Endothelial cell of umbilical vein (primary cell): ENCODE results near the gene KIR2DL3. TPM values are rescaled to one million over a fixed set of nuclear protein-coding genes. Genes with fewer than 3 reads are reported as not detected.

Experiments
- BruUV-seq: library from RNA; stranded (reverse); fragments of 400-500 nt; replicated peaks from 2 replicates; lab custom pipeline; 2021; lab: Mats Ljungman, UMichigan
- CTCF ChIA-PET: fragments of 300-600, 350-600 bp; sonication (Branson Sonifier 250); formaldehyde crosslinking; loops from one replicate; lab custom pipeline; 2021; ENCODE audit warnings: antibody characterized with exemption, inconsistent platforms; lab: Charles Lee
- POLR2A ChIA-PET: fragments of 300-600, 350-600 bp; sonication (Branson Sonifier 250); formaldehyde crosslinking; loops from one replicate; lab custom pipeline; 2021; ENCODE audit warnings: antibody characterized with exemption, inconsistent platforms; lab: Charles Lee
- DNase-seq: peaks from one replicate; pipeline ENCODE4 v3.0.0-alpha.2; 2011; ENCODE audit warnings: low read depth, low spot score
- FAIRE-seq: peaks from 2 replicates; lab custom pipeline; 2011; peaks lifted over from hg19 to GRCh38; lab: Jason Lieb, UNC
- H2AFZ ChIP-seq: 2 replicates; pipeline ENCODE4 v1.6.0; 2012; ENCODE audit warnings: low read depth, low read length, control low read depth, inconsistent platforms
- H3K27ac ChIP-seq: 2 replicates; pipeline ENCODE4 v1.5.1; 2011; ENCODE audit warnings: low read depth, mild to moderate bottlenecking, control low read depth, low read length, moderate library complexity; ENCODE audit not compliant: insufficient read depth
- H3K27me3 ChIP-seq, 2 experiments: 2 replicates each; pipeline versions ENCODE4 v1.6.0 to v1.6.1; 2011; ENCODE audit warnings: low read length in 2 of 2, mixed read lengths in 1 of 2; ENCODE audit not compliant: control insufficient read depth in 2 of 2, insufficient read depth in 2 of 2
- H3K36me3 ChIP-seq, 2 experiments: 2 replicates in 1 of 2; 3 replicates in 1 of 2; pipeline ENCODE4 v1.5.1; 2011; ENCODE audit warnings: low read length in 2 of 2, mild to moderate bottlenecking in 1 of 2, moderate library complexity in 1 of 2; ENCODE audit not compliant: control insufficient read depth in 2 of 2, insufficient read depth in 2 of 2; ENCODE audit errors: extremely low read depth in 1 of 2
- H3K4me1 ChIP-seq: 3 replicates; pipeline ENCODE4 v1.5.1; 2011; ENCODE audit warnings: mild to moderate bottlenecking, low read length; ENCODE audit not compliant: control insufficient read depth, insufficient read depth; ENCODE audit errors: extremely low read depth
- H3K4me2 ChIP-seq: 2 replicates; pipeline ENCODE4 v1.6.1; 2011; ENCODE audit warnings: low read length, control low read depth, mixed read lengths; ENCODE audit not compliant: insufficient read depth
- H3K4me3 ChIP-seq, 3 experiments: fragments of 200-600 bp in 1 of 3; sonication (generic), shearing (Covaris generic) in 1 of 3; replicated peaks in 1 of 3; 2 replicates each; pipeline ENCODE4 v1.5.1; 2011 to 2016; ENCODE audit warnings: control low read depth in 3 of 3, low read length in 3 of 3, mild to moderate bottlenecking in 2 of 3, inconsistent platforms in 1 of 3, low read depth in 1 of 3, moderate library complexity in 1 of 3; ENCODE audit not compliant: insufficient read depth in 1 of 3
- H3K79me2 ChIP-seq: 2 replicates; pipeline ENCODE4 v1.6.0; 2012; ENCODE audit warnings: low read length, inconsistent platforms; ENCODE audit not compliant: control insufficient read depth, insufficient read depth
- H3K9ac ChIP-seq: replicated peaks from 2 replicates; pipeline ENCODE3; 2011; ENCODE audit warnings: low read length, control low read depth; ENCODE audit not compliant: insufficient read depth; ENCODE audit errors: extremely low read depth
- H3K9me1 ChIP-seq: replicated peaks from 3 replicates; pipeline ENCODE4 v1.6.0; 2011; ENCODE audit warnings: mild to moderate bottlenecking, low read length; ENCODE audit not compliant: control insufficient read depth, insufficient read depth; ENCODE audit errors: extremely low read depth
- H3K9me3 ChIP-seq: replicated peaks from 2 replicates; pipeline ENCODE4 v1.5.1; 2012; ENCODE audit warnings: low read length, inconsistent platforms; ENCODE audit not compliant: control insufficient read depth, insufficient read depth
- H4K20me1 ChIP-seq: replicated peaks from 2 replicates; pipeline ENCODE3; 2011; ENCODE audit warnings: mild to moderate bottlenecking, low read length; ENCODE audit not compliant: control insufficient read depth, insufficient read depth; ENCODE audit errors: extremely low read depth
- CTCF ChIP-seq, 2 donors: IDR thresholded peaks; 1 replicate in 1 of 2; 2 replicates in 1 of 2; pipeline ENCODE4 v1.5.1; 2011; ENCODE audit warnings: low read length in 2 of 2, mild to moderate bottlenecking in 2 of 2, moderate library complexity in 2 of 2, control low read depth in 1 of 2, inconsistent platforms in 1 of 2, low read depth in 1 of 2; ENCODE audit not compliant: insufficient read depth in 1 of 2; ENCODE audit errors: extremely low read depth in 1 of 2
- EZH2 ChIP-seq: IDR thresholded peaks from 2 replicates; pipeline ENCODE4 v1.6.1; 2012; ENCODE audit warnings: borderline replicate concordance, low read depth, mild to moderate bottlenecking, moderate library complexity, low read length, inconsistent platforms; ENCODE audit not compliant: severe bottlenecking
- FOS ChIP-seq: IDR thresholded peaks from 2 replicates; pipeline ENCODE4 v1.6.1; 2011; ENCODE audit warnings: mild to moderate bottlenecking, low read length, moderate library complexity, borderline replicate concordance; ENCODE audit not compliant: insufficient read depth
- GATA2 ChIP-seq: IDR thresholded peaks from 2 replicates; pipeline ENCODE4 v1.7.0; 2011; ENCODE audit warnings: low read depth, mild to moderate bottlenecking, moderate library complexity, mixed read lengths, low read length; ENCODE audit not compliant: insufficient read length, insufficient read depth
- JUN ChIP-seq: IDR thresholded peaks from 2 replicates; pipeline ENCODE4 v1.6.1; 2011; ENCODE audit warnings: borderline replicate concordance, low read depth; ENCODE audit not compliant: insufficient read length, insufficient read depth
- MAX ChIP-seq: IDR thresholded peaks from 2 replicates; pipeline ENCODE4 v1.6.1; 2011; ENCODE audit not compliant: insufficient read depth, insufficient read length
- MYC ChIP-seq: IDR thresholded peaks from one replicate; pipeline ENCODE4 v1.6.1; 2011; ENCODE audit warnings: mild to moderate bottlenecking, low read depth, low read length
- POLR2A ChIP-seq: IDR thresholded peaks from 2 replicates; pipeline ENCODE4 v1.6.1; 2012; ENCODE audit warnings: low read depth, mild to moderate bottlenecking, control low read depth, low read length
- POLR2AphosphoS5 ChIP-seq: IDR thresholded peaks from 2 replicates; pipeline ENCODE4 v1.6.1; 2012; ENCODE audit warnings: low read depth, mild to moderate bottlenecking, control low read depth, low read length, moderate library complexity; ENCODE audit not compliant: insufficient read depth
- dilution Hi-C: fragments of 300-500 bp; cut with MboI; formaldehyde crosslinking; loops from one replicate; pipeline ENCODE4 v1.15.0; 2019; ENCODE audit warnings: low sequenced_read_pairs; ENCODE audit not compliant: extremely low pct_ligation_motif_present
- intact Hi-C: fragments of 100-400 bp; cut with micrococcal nuclease; formaldehyde crosslinking; loops from one replicate; pipeline ENCODE4 v1.10.0; 2022
- polyA plus RNA-seq, 4 experiments: library from polyadenylated mRNA; depleted of rRNA in 3 of 4; stranded (reverse) in 3 of 4; unstranded in 1 of 4; fragments of >200 nt; gene quantifications; 2 replicates each; pipeline versions ENCODE4 v1.2.1 to v1.2.3, GENCODE V29; 2011 to 2012; ENCODE audit warnings: missing spikeins in 1 of 4
- total RNA-seq: library from RNA; stranded (reverse); gene quantifications from 2 replicates; pipeline ENCODE4 v1.2.3, GENCODE V29; 2021

Gene KIR2DL3
- total and polyA plus RNA-seq, 2 donors (not counting 3 experiments of a cell fraction or from before 2014, with no cell fraction given), result not detected

GRCh38 chr19:54725321-54725720, 13.0 kb upstream of the KIR2DL3 start:
- Histone ChIP-seq H3K27me3 (no peaks in the 10 kb centered on the region), H3K27ac (no peak overlapping the region), H3K79me2 (no peaks in the 10 kb centered on the region), H3K9ac (no peak overlapping the region), H3K36me3 (no peaks in the 10 kb centered on the region), H3K4me3 (no peak overlapping the region), H3K9me1 (no peaks in the 10 kb centered on the region), H3K4me2 (no peak overlapping the region), H2AFZ (no peak overlapping the region), H3K9me3 (peaks cover 2% of the 10 kb centered on the region), H4K20me1 (no peaks in the 10 kb centered on the region), H3K4me1 (no peaks in the 10 kb centered on the region)
- BruUV-seq, result no TSS peak
- dilution Hi-C loops (no loop called here), intact Hi-C loops (no loop called here)
- FAIRE-seq (no peak), DNase-seq (no peak)
- POLR2A ChIA-PET, result no interaction called here
- TF ChIP-seq GATA2, result no peak
- no peak for TF ChIP-seq POLR2AphosphoS5
- no peak for TF ChIP-seq MAX
- TF ChIP-seq MYC, result no peak
- CTCF ChIA-PET, result no interaction called here

GRCh38 chr19:54727562-54727961, 10.8 kb upstream of the KIR2DL3 start:
- FAIRE-seq (no peak), DNase-seq (no peak)
- TF ChIP-seq POLR2A (no peak), FOS (no peak), JUN (no peak), MYC (no peak), CTCF (IDR thresholded peaks at IDR 0.05; ENCODE audit: extremely low read depth in 1 of 2, insufficient read depth in 1 of 2, low read depth in 1 of 2, low read length in 2 of 2) (no peak), POLR2AphosphoS5 (no peak), GATA2 (no peak), MAX (no peak), EZH2 (no peak)
- Histone ChIP-seq H3K27me3 (no peaks in the 10 kb centered on the region), H3K4me3 (no peak overlapping the region), H3K36me3 (no peaks in the 10 kb centered on the region), H3K9ac (no peak overlapping the region), H3K4me2 (no peak overlapping the region), H3K79me2 (no peaks in the 10 kb centered on the region), H3K4me1 (no peaks in the 10 kb centered on the region), H3K9me1 (no peaks in the 10 kb centered on the region), H3K9me3 (peaks cover 5% of the 10 kb centered on the region), H2AFZ (no peak overlapping the region), H4K20me1 (no peaks in the 10 kb centered on the region), H3K27ac (no peak overlapping the region)
- dilution Hi-C loops (no loop called here), intact Hi-C loops (no loop called here)
- ChIA-PET POLR2A (no interaction called here), CTCF (no interaction called here)
- BruUV-seq, result no TSS peak
